Heart left ventricle (tissue), 13 donors: ENCODE data around the gene ANKRD40.

Experiments used
- POLR2A ChIP-seq, 2 donors: fragments of 450-650 bp; IDR thresholded peaks; one replicate each; pipeline ENCODE4 v1.6.1; 2017; ENCODE audit warnings: antibody characterized with exemption in 2 of 2, mild to moderate bottlenecking in 2 of 2, moderate library complexity in 2 of 2
- TF ChIP-seq, protein P1 (sequence below), 12 donors: fragments of 200-600 bp; sonication (generic) in 4 of 12; IDR thresholded peaks; one replicate each; pipeline versions ENCODE4 v1.5.0 to v1.8.0; 2018 to 2022; ENCODE audit warnings: antibody characterized with exemption in 12 of 12, mild to moderate bottlenecking in 5 of 12
- donor health status: ischemic (EF 13 %, LVEDD 7.1; RV severe dilation, severe dysfunction).
- donor health status: DM: no; HTN: yes; CAD: no.
- donor health status: DM: no; HTN: no; CAD: no.
- donor health status: ischemic (EF 25% LVEDD 6.9; RV normal size, moderate dysfunction).
- donor health status: ischemic (EF 25% LVEDD 5.7; RV mildly dilated, moderate dysfunction).
- donor health status: ischemic (EF 35%, LVEDD 5.7; RV mildly dilated, moderate dysfunction).
- donor health status: nonischemic (EF 11% LVEDD 7.7; RV severe dilation, severe dysfunction).
- donor health status: DM: yes; HTN: yes; CAD: no.
- donor health status: PGD.
- donor health status: ischemic (EF 29% LVEDD 5.4; RV normal size, mild dysfunction).
- donor health status: nonischemic (EF 23%, LVEDD 6.1; RV moderate dilation, normal function).

DNA sequence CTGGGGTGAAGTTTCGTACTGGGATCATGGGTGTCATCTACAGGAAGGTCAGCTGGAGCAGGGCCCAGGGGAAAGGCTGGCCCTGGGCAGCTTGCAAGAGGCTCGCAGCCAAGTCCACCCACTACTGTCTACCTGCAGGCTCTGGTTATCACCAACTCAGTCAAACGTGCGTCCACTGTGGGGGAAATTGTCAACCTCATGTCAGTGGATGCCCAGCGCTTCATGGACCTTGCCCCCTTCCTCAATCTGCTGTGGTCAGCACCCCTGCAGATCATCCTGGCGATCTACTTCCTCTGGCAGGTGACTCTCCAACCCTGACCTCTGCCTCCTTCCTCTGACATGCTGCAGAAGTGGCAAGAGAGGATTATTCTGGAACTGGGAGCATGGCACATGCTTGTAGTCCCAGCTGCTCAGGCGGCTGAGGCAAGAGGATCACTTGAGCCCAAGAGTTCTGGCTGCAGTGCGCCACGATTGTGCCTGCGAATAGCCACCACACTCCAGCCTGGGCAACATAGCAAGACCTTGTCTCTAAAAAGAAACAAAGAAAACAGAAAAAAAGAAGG is 43.8 kb downstream of the ANKRD40 start:
- TF ChIP-seq POLR2A (IDR thresholded peaks at IDR 0.05), result no peak
- TF ChIP-seq, protein P1, sequence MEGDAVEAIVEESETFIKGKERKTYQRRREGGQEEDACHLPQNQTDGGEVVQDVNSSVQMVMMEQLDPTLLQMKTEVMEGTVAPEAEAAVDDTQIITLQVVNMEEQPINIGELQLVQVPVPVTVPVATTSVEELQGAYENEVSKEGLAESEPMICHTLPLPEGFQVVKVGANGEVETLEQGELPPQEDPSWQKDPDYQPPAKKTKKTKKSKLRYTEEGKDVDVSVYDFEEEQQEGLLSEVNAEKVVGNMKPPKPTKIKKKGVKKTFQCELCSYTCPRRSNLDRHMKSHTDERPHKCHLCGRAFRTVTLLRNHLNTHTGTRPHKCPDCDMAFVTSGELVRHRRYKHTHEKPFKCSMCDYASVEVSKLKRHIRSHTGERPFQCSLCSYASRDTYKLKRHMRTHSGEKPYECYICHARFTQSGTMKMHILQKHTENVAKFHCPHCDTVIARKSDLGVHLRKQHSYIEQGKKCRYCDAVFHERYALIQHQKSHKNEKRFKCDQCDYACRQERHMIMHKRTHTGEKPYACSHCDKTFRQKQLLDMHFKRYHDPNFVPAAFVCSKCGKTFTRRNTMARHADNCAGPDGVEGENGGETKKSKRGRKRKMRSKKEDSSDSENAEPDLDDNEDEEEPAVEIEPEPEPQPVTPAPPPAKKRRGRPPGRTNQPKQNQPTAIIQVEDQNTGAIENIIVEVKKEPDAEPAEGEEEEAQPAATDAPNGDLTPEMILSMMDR (IDR thresholded peaks at IDR 0.05), result no peak
